HG02938 (cell line): ENCODE data around the gene LPXN.
A peak's percentile ranks its signal among the peaks of the same experiment; 100 is the strongest.

Experiments used
- ATAC-seq: cut with Tn5 transposase; IDR thresholded peaks from one replicate; pipeline ENCODE4 v1.9.1; 2021; ENCODE audit warnings: mild to moderate bottlenecking, moderate library complexity; ENCODE audit not compliant: unreplicated experiment

Gene LPXN

DNA sequence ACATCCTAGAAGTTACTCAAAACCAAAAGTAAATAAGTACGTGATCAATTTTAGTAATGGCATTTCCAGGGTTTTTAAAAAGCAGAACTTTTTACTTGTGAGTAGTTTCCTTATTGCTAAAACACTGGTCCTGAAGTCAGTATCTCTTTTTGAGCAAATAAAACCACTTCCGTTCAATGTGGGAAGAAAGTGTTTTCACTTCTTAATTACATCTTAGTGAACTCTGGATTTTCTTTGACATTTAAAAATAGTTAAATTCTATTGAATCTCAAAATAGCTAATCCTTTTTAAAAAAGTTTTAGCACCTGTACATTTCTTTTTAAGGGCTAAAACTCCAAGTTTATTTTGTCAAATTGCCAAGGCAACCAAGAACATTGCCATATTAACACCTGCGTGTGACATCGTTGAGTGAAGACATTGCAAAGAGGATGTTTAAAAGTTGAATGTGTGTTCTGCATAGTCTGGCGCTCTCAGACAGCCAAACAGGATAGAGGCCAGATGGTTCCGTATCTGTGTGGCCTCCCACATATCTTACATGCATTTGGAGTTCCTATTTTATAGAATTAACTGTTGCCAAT is 50.5 kb downstream of the LPXN start:
- ATAC-seq: peak; percentile 90

DNA sequence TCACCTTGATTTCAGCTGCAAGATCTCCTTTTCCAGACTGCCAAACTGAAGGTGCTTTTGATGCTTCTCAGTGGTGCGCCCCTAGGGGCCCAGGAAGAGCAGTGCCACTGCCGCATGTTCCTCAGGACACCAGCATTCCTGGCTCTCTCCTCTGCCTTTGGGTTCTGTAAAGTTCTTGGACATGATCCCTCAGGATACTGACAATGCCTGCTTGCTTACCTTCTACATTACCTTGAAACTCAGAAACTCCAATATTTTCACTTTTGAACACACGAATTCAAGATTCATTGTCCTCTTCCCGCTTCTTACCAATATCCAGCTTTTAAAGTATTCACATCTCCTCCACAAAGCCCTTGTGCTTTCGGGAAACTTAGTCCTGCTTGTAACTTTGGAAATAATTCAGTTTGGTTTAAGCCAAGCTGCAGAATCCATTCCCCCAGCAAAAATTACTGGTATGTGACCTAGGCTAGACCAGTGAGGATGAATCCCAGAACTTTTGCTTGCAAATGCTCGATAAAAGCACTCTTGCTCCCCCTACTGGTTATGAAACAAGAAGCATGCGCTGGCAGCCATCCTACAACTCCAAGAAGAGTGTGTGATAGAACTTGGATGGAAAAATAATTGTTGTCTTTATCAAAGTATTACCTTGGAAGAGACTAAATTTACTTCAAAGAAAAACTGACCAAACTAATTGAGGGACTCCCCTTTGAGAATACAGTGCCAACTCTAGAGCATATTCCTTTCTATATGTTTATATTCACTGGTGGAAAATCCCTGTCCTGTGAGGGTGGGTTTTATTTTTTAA is 51.2 kb downstream of the LPXN start:
- ATAC-seq: peak; percentile 39

DNA sequence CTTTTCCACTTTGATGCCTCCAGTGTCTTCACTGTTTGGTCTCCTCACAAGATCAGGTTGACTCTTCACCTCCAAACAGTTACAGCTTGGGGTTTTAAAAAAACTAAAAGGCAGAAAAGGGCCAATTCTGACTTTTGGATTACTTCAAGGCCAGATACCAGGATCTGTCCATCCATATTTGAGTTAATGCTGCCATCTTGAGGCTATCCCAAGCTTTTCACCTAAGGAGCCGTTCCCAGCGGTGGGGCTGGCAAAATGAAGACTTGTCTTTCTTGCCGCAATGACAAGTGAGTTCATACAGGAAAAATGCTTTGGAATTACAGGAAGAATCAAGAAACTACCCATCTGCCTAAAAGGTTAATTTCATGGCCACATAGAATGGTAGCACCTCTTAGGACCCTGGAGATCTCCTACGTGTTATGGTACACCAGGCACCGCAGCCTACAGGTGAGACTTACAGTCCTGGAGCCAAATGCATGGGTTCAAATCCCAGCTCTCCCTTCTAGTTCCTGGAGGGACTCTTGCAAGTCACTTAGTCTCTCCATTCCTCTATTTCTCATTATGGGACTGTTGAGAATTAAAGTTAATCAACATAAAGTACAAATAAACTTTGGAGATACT is 61.8 kb downstream of the LPXN start:
- ATAC-seq: peak; percentile 80

DNA sequence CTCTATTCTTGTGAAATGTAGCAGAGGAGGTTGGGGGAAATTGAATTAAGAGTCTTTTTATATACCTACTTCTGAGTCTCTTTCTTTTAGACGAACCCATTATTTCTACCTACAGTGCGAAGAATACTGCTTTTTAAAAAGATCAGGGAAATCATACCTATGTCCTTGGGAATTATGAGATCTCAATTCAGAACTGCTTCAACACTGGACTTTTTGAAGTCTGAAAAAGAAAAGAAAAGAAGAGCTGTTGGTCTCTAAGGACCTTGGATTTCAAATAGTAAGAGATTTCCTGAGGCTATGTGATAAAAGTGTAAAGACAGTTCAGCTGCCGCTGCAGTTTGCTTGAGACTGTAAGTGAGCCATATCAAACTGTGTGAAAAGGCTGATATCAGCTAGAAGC is 64.0 kb downstream of the LPXN start:
- ATAC-seq: no peak

DNA sequence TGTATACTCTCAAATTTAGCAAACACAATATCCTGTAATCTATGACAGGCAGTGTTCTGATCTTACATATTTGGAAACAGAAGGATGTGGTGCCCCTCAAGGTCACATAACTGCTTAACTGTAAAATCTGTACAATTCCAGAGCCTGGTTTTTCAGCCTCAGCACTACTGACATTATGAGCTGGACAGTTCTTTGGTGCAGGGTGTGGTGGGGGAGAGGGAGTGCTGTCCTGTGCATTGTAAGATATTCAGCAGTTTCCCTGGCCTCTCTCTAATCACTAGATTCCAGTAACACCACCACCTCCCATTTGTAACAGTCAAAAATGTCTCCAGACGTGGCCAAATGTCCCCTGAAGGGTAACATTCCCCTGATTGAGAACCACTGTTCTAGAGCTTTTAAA is 65.9 kb downstream of the LPXN start:
- no peak for ATAC-seq

DNA sequence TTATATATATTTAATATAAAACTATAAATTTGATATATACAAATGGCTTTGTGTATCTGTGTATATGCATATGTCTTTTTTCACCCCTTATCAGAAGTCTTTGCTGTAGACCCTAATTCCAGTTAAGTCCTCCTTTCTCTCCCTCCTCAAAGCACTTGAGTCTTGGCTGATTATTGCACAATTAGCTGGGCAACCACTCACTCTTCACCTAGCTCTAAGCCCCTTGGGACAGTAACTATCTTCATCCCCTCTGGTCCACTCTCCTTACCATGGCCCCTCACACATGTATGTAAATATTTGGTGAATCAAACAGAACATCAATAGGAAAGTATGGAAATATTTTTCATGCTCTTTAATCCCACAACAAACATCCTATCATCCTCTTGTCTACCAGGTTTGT is 66.8 kb downstream of the LPXN start:
- ATAC-seq: no peak

DNA sequence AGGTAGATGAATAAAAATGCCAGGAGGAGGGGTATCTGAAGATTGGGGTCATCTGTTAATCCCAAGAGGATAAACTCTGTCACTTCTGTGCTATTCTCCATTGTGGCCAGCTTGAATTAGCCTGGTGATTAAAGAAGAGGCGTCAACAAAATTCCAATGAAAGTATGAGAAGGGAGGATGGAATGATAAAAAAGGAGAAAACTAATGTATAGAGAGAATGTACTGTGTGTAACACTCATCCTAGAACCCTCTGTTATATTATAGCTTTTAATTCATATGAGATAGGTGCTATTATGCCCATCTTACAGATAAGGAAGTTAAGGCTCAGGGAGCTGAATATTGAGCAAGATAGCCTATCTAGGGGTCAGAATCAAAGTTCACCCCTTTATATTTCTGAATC is 67.7 kb downstream of the LPXN start, which contains the start of gene OR5B21:
OR5B21 (minus strand) TSS at position 101 of the 400 bp plus-strand sequence; CDS start at position 101, 0 bp downstream.
- no peak for ATAC-seq

DNA sequence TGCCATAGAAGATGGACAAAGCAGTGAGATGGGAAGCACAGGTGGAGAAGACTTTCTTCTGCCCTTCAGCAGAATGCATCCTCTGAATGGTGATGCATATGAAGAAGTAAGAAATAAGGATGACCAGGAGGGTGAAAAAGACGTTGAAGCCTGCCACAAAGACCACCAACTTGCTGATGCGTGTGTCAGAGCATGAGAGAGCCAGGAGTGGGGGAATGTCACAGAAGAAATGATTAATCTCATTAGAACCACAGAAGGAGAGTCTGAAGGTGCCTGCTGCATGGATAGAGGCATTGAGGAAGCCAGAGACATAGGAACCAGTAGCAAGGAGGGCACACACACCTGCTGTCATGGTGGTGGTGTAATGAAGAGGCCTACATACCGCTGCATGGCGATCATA is 68.3 kb downstream of the LPXN start:
- ATAC-seq: no peak

DNA sequence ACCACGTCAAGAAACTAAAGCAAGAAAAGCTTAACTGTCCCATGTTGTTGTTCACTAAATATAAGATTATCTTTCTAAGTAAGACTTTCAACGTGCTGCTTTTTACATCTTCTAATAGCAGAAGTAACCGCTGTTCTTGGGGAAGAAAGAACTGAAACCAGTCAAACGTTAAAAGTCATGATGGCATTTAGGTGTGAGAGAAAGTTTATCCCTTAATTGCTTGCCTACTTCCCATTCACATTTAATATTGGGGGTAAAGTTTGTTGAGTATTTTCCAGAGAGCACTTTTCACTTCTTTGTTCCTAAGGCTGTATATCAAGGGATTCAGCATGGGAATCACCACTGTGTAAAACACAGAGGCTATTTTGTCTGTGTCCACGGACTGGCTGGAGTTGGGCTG is 68.7 kb downstream of the LPXN start:
- ATAC-seq: no peak

DNA sequence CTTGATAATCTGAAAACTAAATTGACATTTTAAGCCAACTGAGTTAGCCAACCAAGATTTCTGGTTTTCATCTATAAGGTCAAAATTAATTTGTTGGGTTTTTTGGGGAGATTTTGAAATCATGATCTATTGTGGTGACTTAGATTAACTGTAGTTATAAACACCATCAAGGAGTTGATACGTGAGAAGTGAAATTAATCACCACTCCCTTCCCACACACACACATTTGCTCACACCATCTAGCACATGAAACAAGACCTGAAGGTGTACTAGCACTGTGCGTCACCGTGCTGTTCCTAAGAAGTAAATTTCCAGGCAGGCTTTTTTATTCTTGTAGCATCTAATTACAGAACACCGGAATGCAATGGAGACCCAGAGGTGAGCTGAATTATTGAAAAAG is 69.8 kb downstream of the LPXN start:
- ATAC-seq: no peak

DNA sequence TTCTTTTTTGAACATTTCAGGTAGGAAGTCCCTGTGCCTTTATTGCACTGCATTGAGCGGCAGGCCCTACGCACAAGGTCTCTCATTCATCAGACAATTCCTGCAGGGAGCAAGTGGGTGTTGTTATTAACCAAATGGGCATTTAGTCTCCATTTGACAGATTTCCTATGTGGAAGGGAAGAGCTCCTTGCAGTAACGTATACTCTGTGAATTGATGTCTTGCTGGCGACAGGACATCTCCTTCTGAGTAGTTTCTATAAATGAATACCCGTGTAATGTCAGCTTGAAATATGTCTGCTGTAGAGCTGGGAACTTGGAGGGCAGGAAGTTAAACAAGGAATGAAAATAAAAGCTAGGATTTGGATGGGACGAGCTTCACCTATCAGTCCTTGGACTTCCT is 71.4 kb downstream of the LPXN start:
- no peak for ATAC-seq

DNA sequence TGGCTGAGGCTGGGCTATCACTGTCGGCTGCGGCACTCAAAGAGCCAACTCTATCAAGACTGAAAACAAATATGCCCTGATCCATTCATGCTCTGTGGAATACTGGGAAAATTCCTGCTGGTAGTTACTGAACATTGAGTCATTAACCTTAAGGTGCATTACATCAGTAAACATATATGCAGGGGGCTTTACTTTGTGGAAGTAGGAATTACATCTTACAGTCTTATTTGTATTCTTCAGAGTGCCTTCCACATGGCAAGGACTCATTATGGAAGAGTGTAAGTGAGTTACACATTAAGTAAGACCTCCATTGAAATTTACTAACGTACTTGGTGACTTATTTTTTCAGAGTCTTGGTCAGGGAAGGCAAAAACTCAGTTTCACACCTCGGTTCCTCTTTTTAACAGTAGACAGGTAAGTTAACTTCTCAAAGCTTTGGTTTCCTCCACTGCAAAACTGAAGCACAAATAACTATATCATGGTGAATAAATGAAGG is 72.2 kb downstream of the LPXN start:
- ATAC-seq: peak; percentile 97

DNA sequence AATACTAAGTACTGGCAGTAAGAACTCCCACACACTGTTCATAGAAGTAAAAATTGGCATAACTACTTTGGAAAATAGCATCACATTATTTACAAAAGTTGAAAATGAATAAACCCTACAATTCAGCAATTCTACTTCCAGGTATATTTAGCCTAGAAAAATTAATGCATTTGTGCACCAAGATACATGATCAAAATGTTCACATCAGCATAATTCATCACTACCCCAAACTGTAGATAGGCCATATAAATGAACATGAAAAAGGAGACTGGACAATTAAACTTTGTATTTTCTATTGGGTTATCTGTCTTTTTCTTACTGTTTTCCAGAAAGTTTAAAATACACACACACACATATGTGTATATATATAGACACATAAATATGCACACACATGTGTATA is 73.7 kb downstream of the LPXN start:
- ATAC-seq: no peak

DNA sequence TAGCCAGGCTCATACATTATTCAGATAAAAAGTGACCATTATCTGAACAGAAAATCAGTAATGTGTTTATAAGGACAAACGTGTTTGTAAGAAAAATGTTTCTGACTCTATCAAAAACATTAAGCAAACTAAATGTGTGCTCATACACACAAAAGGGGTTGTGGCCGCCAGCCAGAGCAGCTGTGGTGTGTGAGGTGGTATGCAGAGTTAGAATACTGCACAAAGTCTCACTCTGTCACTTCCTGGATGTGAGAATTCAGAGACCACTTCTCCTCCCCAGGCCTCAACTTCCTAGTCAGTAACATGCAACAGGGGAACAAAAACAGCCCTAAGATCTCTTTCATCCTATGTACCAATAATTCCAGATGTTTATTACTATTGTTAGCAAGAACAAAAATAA is 77.2 kb downstream of the LPXN start:
- no peak for ATAC-seq

DNA sequence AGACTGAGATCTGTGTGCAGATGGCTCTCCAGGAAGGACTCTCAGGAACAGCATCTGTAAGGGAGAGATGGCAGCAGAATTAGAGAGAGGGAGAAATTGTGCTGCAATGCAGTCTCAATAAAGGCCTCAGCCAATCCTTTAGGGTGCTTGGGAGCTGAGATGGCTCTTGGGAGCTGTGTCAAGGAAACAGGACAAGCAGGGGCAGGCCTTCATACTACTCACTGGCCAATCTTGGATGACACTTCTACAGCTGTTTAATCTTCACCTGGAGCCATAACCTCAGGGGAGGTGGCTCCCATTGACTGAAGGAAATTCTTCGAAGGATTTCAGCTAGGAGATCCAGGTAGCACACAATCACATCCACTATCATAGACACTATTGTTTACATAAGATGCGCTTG is 77.7 kb downstream of the LPXN start:
- no peak for ATAC-seq

DNA sequence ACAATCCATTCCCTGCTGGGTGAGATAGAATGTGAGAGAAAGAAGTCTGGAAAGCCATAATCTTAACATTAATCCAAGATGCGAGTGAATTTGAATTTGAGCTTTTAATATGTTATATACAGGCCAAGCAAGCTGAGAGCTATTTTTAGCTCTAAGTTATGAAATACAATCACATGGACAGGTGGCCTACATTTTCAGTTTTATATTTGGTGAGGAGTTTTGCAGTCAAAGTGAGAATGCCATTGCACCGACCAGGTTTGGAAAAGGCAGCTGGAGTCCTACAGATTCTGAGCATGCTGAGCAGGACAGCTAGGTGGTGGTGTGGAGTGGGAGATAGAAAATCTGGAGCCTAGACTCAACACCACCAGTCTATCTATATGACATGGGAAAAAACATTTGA is 79.8 kb downstream of the LPXN start:
- no peak for ATAC-seq

DNA sequence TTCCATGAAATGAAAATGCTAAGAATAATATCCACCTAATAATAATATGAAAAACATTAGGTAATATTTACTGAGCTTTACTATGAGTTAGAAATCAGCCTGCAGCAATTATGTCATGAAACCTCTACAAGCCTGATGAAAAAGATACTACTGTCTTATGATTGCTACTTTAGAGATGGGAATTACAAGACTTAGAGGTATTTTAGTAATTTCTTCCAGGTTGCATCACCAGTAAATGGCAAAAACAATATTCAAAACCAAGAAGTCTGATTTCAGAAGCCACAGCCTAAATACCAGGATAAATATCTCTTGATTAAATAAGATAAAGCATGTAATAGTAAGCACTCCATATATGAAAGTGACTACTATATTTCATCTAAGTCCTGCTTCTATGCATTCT is 81.6 kb downstream of the LPXN start:
- ATAC-seq: no peak

DNA sequence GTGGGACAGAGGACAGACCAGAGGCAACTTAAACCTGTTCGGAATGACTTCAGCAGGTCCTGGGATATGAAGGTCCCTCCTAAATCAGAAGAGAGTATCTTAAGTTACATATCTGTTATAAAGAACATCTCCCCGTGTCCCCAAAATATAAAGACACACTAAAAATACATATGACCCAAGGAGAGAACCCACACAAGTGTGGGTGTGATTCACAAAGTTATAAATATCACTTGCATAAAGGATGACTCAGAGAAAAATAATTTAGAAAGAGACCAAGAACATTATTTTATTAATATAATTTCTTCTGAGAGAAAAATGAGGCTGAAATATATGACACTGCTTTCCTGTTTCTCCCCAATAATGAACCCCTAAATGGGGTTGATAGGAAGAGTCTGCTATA is 82.0 kb downstream of the LPXN start:
- no peak for ATAC-seq

DNA sequence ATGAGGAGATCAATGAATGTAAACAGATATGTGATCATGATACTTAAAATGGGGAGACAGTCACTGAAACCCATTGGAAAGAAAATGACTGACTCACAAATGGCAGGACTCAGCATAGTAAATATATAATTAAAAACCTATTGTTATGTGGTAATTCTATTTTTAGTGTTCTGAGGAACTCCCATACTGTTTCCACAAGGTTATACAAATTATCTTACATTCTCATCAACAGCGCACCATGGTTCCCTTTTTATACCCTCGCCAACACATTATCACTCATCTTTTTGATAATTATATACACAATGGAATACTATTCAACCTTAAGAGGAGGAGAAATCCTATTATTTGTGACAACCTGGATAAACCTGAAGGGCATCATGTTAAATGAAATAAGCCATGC is 84.8 kb downstream of the LPXN start:
- ATAC-seq: no peak

DNA sequence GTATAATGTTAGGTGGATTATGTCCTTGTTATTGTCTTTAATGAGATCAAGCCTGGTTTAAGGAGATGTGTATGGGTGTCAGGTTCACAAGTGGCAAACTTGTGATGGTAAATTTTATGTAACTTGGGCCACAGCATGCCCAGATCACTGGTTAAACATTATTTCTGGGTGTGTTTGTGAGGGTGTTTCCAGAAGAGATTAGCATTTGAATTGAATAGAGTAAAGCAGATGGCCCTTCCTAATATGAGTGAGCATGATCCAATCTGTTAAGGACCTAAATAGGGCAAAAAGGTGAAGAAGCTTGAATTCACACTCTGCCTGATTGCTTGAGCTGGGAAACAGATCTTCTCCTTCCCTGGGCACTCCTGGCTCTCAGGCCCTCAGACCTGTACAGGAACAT is 88.5 kb downstream of the LPXN start:
- no peak for ATAC-seq

DNA sequence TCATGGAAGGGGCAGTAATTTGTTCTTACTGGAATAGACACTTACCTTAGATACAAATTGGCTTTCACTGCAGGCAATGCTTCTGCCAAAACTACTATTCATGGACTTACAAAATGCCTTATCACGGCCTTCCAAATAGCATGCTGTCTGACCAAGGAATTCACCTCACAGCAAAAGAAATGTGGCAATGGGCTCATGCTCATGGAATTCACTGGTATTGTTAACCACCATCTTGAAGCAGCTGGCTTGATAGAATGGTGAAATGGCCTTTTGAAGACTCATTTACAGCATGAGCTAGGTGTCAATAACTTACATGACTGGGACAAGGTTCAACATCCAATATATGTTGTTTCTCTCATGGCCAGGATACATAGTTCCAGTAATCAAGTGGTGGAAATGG is 89.7 kb downstream of the LPXN start:
- ATAC-seq: no peak
